HUES64 (cell line): Measurements from ENCODE around the gene SHANK1.

Experiments used
- H3K27ac ChIP-seq: 2 replicates; pipeline ENCODE4 v1.7.0; 2013; ENCODE audit warnings: low read depth, low read length, inconsistent platforms
- H3K27me3 ChIP-seq: 2 replicates; pipeline ENCODE4 v1.6.1; 2013; ENCODE audit warnings: mild to moderate bottlenecking, low read length; ENCODE audit not compliant: insufficient read depth
- H3K36me3 ChIP-seq: 2 replicates; pipeline ENCODE4 v1.6.1; 2013; ENCODE audit warnings: mild to moderate bottlenecking, low read length; ENCODE audit not compliant: insufficient read depth
- H3K4me1 ChIP-seq: 2 replicates; pipeline ENCODE4 v1.6.1; 2013; ENCODE audit warnings: mild to moderate bottlenecking, low read length, moderate library complexity; ENCODE audit not compliant: insufficient read depth
- H3K4me3 ChIP-seq: 2 replicates; pipeline ENCODE4 v1.5.1; 2013; ENCODE audit warnings: mild to moderate bottlenecking, low read length, moderate library complexity
- H3K9ac ChIP-seq: 2 replicates; pipeline ENCODE4 v1.6.1; 2013; ENCODE audit warnings: mild to moderate bottlenecking, low read depth, low read length
- H3K9me3 ChIP-seq: 2 replicates; pipeline ENCODE4 v1.6.1; 2013; ENCODE audit warnings: low read depth, low read length; ENCODE audit not compliant: insufficient read depth
- WGBS: fragments of 150-250, 120-280 bp; methylation state at CpG from one replicate; pipeline ENCODE4 v1.1.7; 2013; ENCODE audit warnings: missing lambda C conversion rate; 5-methylcytosine and 5-hydroxymethylcytosine counted together

SHANK1 gene

GRCh38 chr19:50710612-50711011 is 9.0 kb downstream of the SHANK1 start:
- WGBS = 83% methylated on average over 5 of the region's 5 CpGs
- H3K27ac ChIP-seq = no peak overlapping the region
- H3K36me3 ChIP-seq = no peaks in the 10 kb centered on the region
- H3K9ac ChIP-seq = no peak overlapping the region
- peaks cover 27% of the 10 kb centered on the region for H3K9me3 ChIP-seq
- H3K27me3 ChIP-seq = no peaks in the 10 kb centered on the region
- no peak overlapping the region for H3K4me3 ChIP-seq
- no peaks in the 10 kb centered on the region for H3K4me1 ChIP-seq

DNA sequence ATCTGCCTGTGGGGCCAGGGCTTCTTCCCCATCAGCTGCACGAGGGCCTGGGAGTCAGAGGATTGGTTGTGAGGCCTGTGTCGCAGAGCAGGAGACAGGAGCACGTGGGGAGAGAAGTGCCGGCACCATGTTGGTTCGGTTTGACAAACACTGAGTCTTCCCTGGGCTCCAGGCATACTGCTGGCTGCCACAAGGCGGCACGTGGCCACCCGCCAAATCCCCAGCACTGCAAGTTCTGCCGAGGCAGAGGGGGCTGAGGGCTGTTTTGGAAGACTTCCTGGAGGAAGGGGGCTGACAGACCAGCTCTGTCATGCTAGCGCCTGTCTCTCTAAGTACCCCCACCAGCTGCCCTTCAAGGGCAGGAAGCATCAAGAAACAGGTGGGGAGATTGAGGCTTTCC is 9.5 kb downstream of the SHANK1 start:
- 67% methylated on average over 9 of the region's 10 CpGs for WGBS
- Histone ChIP-seq H3K27ac (no peak overlapping the region), H3K27me3 (no peaks in the 10 kb centered on the region), H3K36me3 (no peaks in the 10 kb centered on the region), H3K9ac (no peak overlapping the region), H3K4me1 (no peaks in the 10 kb centered on the region), H3K4me3 (no peak overlapping the region), H3K9me3 (peaks cover 24% of the 10 kb centered on the region)

- H3K27me3 ChIP-seq = no peaks in the 10 kb centered on the region
- H3K36me3 ChIP-seq = no peaks in the 10 kb centered on the region
- no peaks in the 10 kb centered on the region for H3K4me1 ChIP-seq
- H3K27ac ChIP-seq = no peak overlapping the region
- peaks cover 21% of the 10 kb centered on the region for H3K9me3 ChIP-seq
- no peak overlapping the region for H3K9ac ChIP-seq
- H3K4me3 ChIP-seq = no peak overlapping the region
- 72% methylated on average over 12 of the region's 12 CpGs for WGBS
These were observed 11.3 kb downstream of the SHANK1 start for GRCh38 chr19:50708179-50708879.

DNA sequence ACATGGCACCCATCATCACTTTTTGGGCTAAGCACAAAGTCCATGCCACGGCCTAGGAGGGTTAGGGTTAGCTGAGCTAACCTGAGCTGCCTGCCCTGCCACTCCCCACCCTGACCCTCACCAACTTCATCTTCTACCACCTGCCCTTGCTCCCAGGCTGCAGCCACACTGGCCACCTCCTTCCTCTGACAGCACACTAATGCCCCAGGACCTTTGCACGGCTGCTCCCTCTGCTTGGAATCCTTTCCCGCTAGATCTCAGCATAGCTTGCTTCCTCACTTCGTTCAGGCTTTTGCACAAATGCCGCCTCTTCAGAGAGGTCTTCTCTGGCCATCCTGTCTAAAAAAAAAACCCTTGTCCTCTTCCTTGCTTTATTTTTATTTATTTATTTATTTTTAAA is 13.2 kb downstream of the SHANK1 start:
- Histone ChIP-seq H3K9me3 (peaks cover 13% of the 10 kb centered on the region), H3K27me3 (peaks cover 3% of the 10 kb centered on the region; the same call in 1 of the 2 replicates), H3K36me3 (no peaks in the 10 kb centered on the region), H3K9ac (no peak overlapping the region), H3K4me1 (no peaks in the 10 kb centered on the region), H3K4me3 (no peak overlapping the region), H3K27ac (no peak overlapping the region)
- 75% methylated on average over 5 of the region's 5 CpGs for WGBS

DNA sequence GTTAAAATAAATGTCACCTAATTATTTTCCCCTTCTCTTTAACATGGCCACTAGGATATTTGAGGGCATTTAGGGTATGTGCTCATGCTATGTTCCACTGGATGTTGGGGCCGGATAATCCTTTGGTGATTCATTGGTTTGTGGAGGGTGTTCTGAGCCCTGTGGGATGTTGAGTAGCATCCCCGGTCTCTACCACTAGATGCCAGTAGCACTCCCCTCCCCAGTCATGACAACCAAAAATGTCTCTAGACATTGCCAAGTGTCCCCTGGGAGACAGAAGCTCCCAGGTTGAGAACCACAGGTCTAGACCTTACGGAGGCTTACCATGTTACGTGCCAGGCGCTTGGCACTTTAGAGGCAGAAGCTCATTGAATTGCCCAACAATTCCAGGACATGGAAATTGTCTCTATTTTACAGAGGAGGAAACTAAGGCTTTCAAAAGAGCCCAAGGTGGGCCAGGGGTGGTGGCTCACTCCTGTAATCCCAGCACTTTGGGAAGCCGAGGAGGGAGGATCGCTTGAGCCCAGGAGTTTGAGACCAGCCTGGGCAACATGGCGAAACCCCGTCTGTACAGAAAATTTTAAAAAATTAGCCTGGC is 14.1 kb downstream of the SHANK1 start:
- no peaks in the 10 kb centered on the region for H3K4me1 ChIP-seq

GRCh38 chr19:50703915-50704796 is 15.4 kb downstream of the SHANK1 start:
- Histone ChIP-seq H3K27ac (no peak overlapping the region), H3K4me3 (no peak overlapping the region), H3K9me3 (peaks cover 15% of the 10 kb centered on the region; the same call in 1 of the 2 replicates), H3K4me1 (no peaks in the 10 kb centered on the region), H3K9ac (no peak overlapping the region), H3K27me3 (peaks cover 10% of the 10 kb centered on the region), H3K36me3 (no peaks in the 10 kb centered on the region)
- 69% methylated on average over 22 of the region's 22 CpGs for WGBS

More for the DNA sequence above, 14.1 kb downstream of the SHANK1 start:
- peaks cover 3% of the 10 kb centered on the region; the same call in 1 of the 2 replicates for H3K27me3 ChIP-seq
- H3K27ac ChIP-seq = no peak overlapping the region
- 76% methylated on average over 9 of the region's 9 CpGs for WGBS
- H3K9me3 ChIP-seq = peaks cover 15% of the 10 kb centered on the region
- no peak overlapping the region for H3K9ac ChIP-seq
- H3K36me3 ChIP-seq = no peaks in the 10 kb centered on the region
- H3K4me3 ChIP-seq = no peak overlapping the region

GRCh38 chr19:50702871-50703829 is 16.5 kb downstream of the SHANK1 start:
- Histone ChIP-seq H3K27ac (no peak overlapping the region), H3K36me3 (no peaks in the 10 kb centered on the region), H3K27me3 (peaks cover 19% of the 10 kb centered on the region), H3K4me1 (no peaks in the 10 kb centered on the region), H3K9ac (no peak overlapping the region), H3K4me3 (no peak overlapping the region), H3K9me3 (peaks cover 12% of the 10 kb centered on the region; the same call in 1 of the 2 replicates)
- WGBS = 85% methylated on average over 47 of the region's 47 CpGs

GRCh38 chr19:50702158-50702870 is 17.3 kb downstream of the SHANK1 start:
- no peaks in the 10 kb centered on the region for H3K36me3 ChIP-seq
- no peak overlapping the region for H3K27ac ChIP-seq
- peaks cover 14% of the 10 kb centered on the region; the same call in 1 of the 2 replicates for H3K9me3 ChIP-seq
- no peak overlapping the region for H3K9ac ChIP-seq
- peaks cover 28% of the 10 kb centered on the region for H3K27me3 ChIP-seq
- H3K4me3 ChIP-seq = no peak overlapping the region
- no peaks in the 10 kb centered on the region for H3K4me1 ChIP-seq
- 87% methylated on average over 23 of the region's 23 CpGs for WGBS

DNA sequence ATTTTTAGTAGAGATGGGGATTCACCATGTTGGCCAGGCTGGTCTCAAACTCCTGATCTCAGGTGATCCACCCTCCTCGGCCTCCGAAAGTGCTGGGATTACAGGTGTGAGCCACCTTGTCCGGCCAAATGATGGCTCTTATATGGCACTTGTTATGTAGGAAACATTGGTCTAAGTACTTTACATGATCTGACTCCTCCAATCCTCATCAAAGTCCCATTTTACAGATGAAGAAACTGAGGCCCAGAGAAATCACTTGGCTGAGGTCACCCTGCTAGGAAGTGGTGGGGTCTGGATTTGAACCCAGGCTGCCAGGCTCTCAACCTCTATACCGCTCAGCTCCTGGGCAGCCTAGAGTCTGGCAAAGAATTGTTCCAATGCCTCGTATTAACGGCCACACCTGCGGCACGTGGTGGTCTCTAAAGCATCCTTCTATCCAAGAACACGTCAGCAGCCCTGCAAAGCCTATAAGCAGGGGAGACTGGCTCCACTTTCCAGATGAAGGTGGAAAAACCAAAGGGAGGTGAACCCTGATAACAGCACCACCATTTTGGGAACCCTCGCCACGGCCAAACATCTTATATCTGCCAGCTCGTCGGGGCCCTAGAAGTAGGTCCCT is 18.1 kb downstream of the SHANK1 start:
- no peak overlapping the region for H3K4me3 ChIP-seq
- H3K27me3 ChIP-seq = peaks cover 32% of the 10 kb centered on the region
- no peak overlapping the region for H3K27ac ChIP-seq
- 89% methylated on average over 13 of the region's 13 CpGs for WGBS
- peaks cover 17% of the 10 kb centered on the region; the same call in 1 of the 2 replicates for H3K9me3 ChIP-seq
- no peaks in the 10 kb centered on the region for H3K36me3 ChIP-seq
- no peaks in the 10 kb centered on the region for H3K4me1 ChIP-seq
- no peak overlapping the region for H3K9ac ChIP-seq
